Measurements from ENCODE around the gene ZNF500. TPM values are rescaled to one million over a fixed set of nuclear protein-coding genes. Genes with fewer than 3 reads are reported as not detected.

ZNF500 gene
- total and polyA plus RNA-seq, 8 donors, result 0.45 to 19.3 (median 4.5) TPM

- H3K36me3 ChIP-seq, result no peaks in the 10 kb centered on the region
- no peak overlapping the region for H3K27ac ChIP-seq
- H3K9me3 ChIP-seq, result no peaks in the 10 kb centered on the region
- H3K4me1 ChIP-seq, result peaks cover 0 to 13% (median 8%) of the 10 kb centered on the region in 4 donors
- intact Hi-C loops (cut with DNase I; ENCODE audit: low total_unique reads), result no loop called here
- WGBS, 5 donors, result 67 to 81% (median 77%) methylated on average over 15 to 16 of the region's 16 CpGs
- TF ChIP-seq EP300 (IDR thresholded peaks at IDR 0.05) (no peak), POLR2AphosphoS5 (IDR thresholded peaks at IDR 0.05) (no peak), POLR2A (IDR thresholded peaks at IDR 0.05) (no peak)
- TF ChIP-seq, protein P1, sequence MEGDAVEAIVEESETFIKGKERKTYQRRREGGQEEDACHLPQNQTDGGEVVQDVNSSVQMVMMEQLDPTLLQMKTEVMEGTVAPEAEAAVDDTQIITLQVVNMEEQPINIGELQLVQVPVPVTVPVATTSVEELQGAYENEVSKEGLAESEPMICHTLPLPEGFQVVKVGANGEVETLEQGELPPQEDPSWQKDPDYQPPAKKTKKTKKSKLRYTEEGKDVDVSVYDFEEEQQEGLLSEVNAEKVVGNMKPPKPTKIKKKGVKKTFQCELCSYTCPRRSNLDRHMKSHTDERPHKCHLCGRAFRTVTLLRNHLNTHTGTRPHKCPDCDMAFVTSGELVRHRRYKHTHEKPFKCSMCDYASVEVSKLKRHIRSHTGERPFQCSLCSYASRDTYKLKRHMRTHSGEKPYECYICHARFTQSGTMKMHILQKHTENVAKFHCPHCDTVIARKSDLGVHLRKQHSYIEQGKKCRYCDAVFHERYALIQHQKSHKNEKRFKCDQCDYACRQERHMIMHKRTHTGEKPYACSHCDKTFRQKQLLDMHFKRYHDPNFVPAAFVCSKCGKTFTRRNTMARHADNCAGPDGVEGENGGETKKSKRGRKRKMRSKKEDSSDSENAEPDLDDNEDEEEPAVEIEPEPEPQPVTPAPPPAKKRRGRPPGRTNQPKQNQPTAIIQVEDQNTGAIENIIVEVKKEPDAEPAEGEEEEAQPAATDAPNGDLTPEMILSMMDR (IDR thresholded peaks at IDR 0.05), result no peak
- DNase-seq, result no peak
- no peaks in the 10 kb centered on the region for H3K27me3 ChIP-seq
- H3K4me3 ChIP-seq, result no peak overlapping the region
Measured at GRCh38 chr16:4783951-4784336, 17.0 kb upstream of the ZNF500 start.

GRCh38 chr16:4783251-4783950 is 16.4 kb upstream of the ZNF500 start:
- intact Hi-C loops (cut with DNase I; ENCODE audit: low total_unique reads), result no loop called here
- no peaks in the 10 kb centered on the region for H3K27me3 ChIP-seq
- H3K9me3 ChIP-seq, result no peaks in the 10 kb centered on the region
- H3K4me3 ChIP-seq, result no peak overlapping the region
- DNase-seq, result no peak
- WGBS, 5 donors, result 85 to 91% (median 90%) methylated on average over 23 to 25 of the region's 25 CpGs
- TF ChIP-seq POLR2AphosphoS5 (IDR thresholded peaks at IDR 0.05) (no peak), EP300 (IDR thresholded peaks at IDR 0.05) (no peak), POLR2A (IDR thresholded peaks at IDR 0.05) (no peak)
- TF ChIP-seq, protein P1 (IDR thresholded peaks at IDR 0.05), result no peak
- peaks cover 0 to 9% (median 4%) of the 10 kb centered on the region in 4 donors for H3K4me1 ChIP-seq
- H3K27ac ChIP-seq, result no peak overlapping the region
- no peaks in the 10 kb centered on the region for H3K36me3 ChIP-seq

DNA sequence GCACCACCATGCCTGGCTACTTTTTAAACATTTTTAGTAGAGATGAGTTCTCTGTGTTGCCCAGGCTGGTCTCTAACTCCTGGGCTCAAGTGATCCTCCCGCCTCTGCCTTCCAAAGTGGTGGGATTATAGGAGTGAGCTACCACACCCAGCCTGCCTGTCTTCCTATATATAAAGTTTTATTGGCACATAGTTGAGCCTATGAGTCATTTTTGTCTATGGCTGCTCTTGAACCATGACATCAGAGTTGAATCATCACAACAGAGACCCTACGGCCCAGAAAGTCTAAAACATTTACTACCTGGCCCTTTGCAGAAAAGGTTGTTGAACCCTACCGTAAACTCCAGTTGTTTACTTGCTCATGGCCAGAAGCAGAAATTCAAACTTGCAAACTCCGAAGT is 13.3 kb upstream of the ZNF500 start:
- Histone ChIP-seq H3K27me3 (no peaks in the 10 kb centered on the region), H3K36me3 (no peaks in the 10 kb centered on the region), H3K4me1 (no peaks in the 10 kb centered on the region), H3K27ac (no peak overlapping the region), H3K4me3 (no peak overlapping the region), H3K9me3 (no peaks in the 10 kb centered on the region)
- DNase-seq, result no peak
- no peak for TF ChIP-seq EP300 (IDR thresholded peaks at IDR 0.05)
- TF ChIP-seq, protein P1 (IDR thresholded peaks at IDR 0.05), result no peak
- intact Hi-C loops (cut with DNase I; ENCODE audit: low total_unique reads), result no loop called here
- 75 to 91% (median 86%) methylated on average over 4 of the region's 4 CpGs for WGBS, 5 donors

DNA sequence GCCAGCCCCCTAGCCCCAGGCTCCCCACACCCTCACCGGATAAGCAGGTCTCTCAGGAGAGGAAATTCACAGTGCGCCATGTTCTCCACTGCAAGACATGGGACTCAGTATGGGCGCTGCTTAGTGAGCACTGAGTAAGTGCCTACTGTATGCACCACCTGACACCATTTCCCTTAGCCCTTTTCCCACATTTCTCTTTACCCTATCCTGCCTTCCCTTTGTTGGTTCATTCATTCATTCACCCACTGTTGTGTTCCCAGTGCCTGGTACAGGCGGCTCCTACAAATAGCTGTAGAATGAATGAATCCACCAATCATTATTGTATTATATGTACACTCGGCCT is 11.1 kb upstream of the ZNF500 start:
- TF ChIP-seq EP300 (IDR thresholded peaks at IDR 0.05) (no peak), POLR2A (IDR thresholded peaks at IDR 0.05) (no peak), POLR2AphosphoS5 (IDR thresholded peaks at IDR 0.05) (no peak)
- TF ChIP-seq, protein P1 (IDR thresholded peaks at IDR 0.05), result no peak
- H3K9me3 ChIP-seq, result no peaks in the 10 kb centered on the region
- WGBS, 5 donors, result 88 to 93% (median 91%) methylated on average over 5 of the region's 5 CpGs
- no peaks in the 10 kb centered on the region for H3K36me3 ChIP-seq
- DNase-seq, result no peak
- H3K27ac ChIP-seq, result no peak overlapping the region
- H3K4me3 ChIP-seq, result no peak overlapping the region
- intact Hi-C loops (cut with DNase I; ENCODE audit: low total_unique reads), result no loop called here
- H3K4me1 ChIP-seq, result no peaks in the 10 kb centered on the region
- H3K27me3 ChIP-seq, result no peaks in the 10 kb centered on the region

Data from stomach (tissue), 9 donors.